Lower leg skin (tissue), 4 donors: ENCODE data around the gene VTI1A. TPM values are rescaled to one million over a fixed set of nuclear protein-coding genes. Genes with fewer than 3 reads are reported as not detected.

Experiments used
- DNase-seq, 2 donors: peaks; one replicate each; pipeline ENCODE4 v3.0.0-alpha.2; 2019; ENCODE audit warnings: low spot score in 2 of 2
- H3K4me3 ChIP-seq: fragments of 200-600 bp; sonication (generic); 2 replicates; pipeline ENCODE4 v1.5.1; 2017; ENCODE audit warnings: mild to moderate bottlenecking, low read depth; ENCODE audit not compliant: poor library complexity, severe bottlenecking
- CTCF ChIP-seq, 3 donors: fragments of 450-650 bp; IDR thresholded peaks; one replicate each; pipeline ENCODE4 v1.5.1; 2016; ENCODE audit warnings: antibody characterized with exemption in 3 of 3, mild to moderate bottlenecking in 3 of 3, moderate library complexity in 2 of 3
- POLR2A ChIP-seq, 2 donors: fragments of 450-650 bp; IDR thresholded peaks; one replicate each; pipeline ENCODE4 v1.6.1; 2016 to 2017; ENCODE audit warnings: antibody characterized with exemption in 2 of 2, mild to moderate bottlenecking in 1 of 2, moderate library complexity in 1 of 2
- WGBS, 2 donors: methylation state at CpG; one replicate each; pipeline ENCODE4 v1.1.5; 2018; 5-methylcytosine and 5-hydroxymethylcytosine counted together
- intact Hi-C: fragments of 100-400 bp; cut with DNase I; formaldehyde crosslinking; loops from one replicate; pipeline ENCODE4 v1.15.0; 2023; ENCODE audit warnings: low total_unique reads
- total RNA-seq, 4 donors: library from RNA; depleted of rRNA; stranded (reverse); fragments of >200 nt; gene quantifications; one replicate each; pipeline ENCODE4 v1.1.0, GENCODE V29; 2016

Gene VTI1A
- total RNA-seq, 4 donors from 2014 or later, result 30.8 to 85.7 (median 35.6) TPM

GRCh38 chr10:112502536-112502935 is 55.5 kb downstream of the VTI1A start:
- no peak for TF ChIP-seq CTCF (IDR thresholded peaks at IDR 0.05)
- WGBS, 2 donors, result 83 to 85% methylated on average over 2 of the region's 2 CpGs
- intact Hi-C loops, result no loop called here
- DNase-seq, result no peak
- no peak overlapping the region for H3K4me3 ChIP-seq

GRCh38 chr10:112503643-112504042 is 56.6 kb downstream of the VTI1A start:
- DNase-seq, result no peak
- no peak overlapping the region for H3K4me3 ChIP-seq
- TF ChIP-seq CTCF (IDR thresholded peaks at IDR 0.05), result no peak
- no peak for TF ChIP-seq POLR2A (IDR thresholded peaks at IDR 0.05)
- WGBS, 2 donors, result 94 to 98% methylated on average over 2 of the region's 2 CpGs
- intact Hi-C loops, result no loop called here

GRCh38 chr10:112507046-112507445 is 60.0 kb downstream of the VTI1A start:
- TF ChIP-seq POLR2A (IDR thresholded peaks at IDR 0.05) (no peak), CTCF (IDR thresholded peaks at IDR 0.05) (no peak)
- H3K4me3 ChIP-seq, result no peak overlapping the region
- WGBS, 2 donors, result 57 to 60% methylated on average over 4 of the region's 4 CpGs
- DNase-seq, result no peak
- intact Hi-C loops, result no loop called here

GRCh38 chr10:112507988-112508387 is 61.0 kb downstream of the VTI1A start:
- no peak for DNase-seq
- TF ChIP-seq POLR2A (IDR thresholded peaks at IDR 0.05) (no peak), CTCF (IDR thresholded peaks at IDR 0.05) (no peak)
- no peak overlapping the region for H3K4me3 ChIP-seq
- intact Hi-C loops, result no loop called here
- WGBS, 2 donors, result 36 to 53% methylated on average over 4 of the region's 4 CpGs

- H3K4me3 ChIP-seq, result no peak overlapping the region
- DNase-seq, result no peak
- WGBS, 2 donors, result 76 to 79% methylated on average over 4 of the region's 4 CpGs
- TF ChIP-seq POLR2A (IDR thresholded peaks at IDR 0.05), result no peak
- no peak for TF ChIP-seq CTCF (IDR thresholded peaks at IDR 0.05)
- intact Hi-C loops, result no loop called here
These were observed 62.7 kb downstream of the VTI1A start for GRCh38 chr10:112509558-112510291.

- TF ChIP-seq CTCF (IDR thresholded peaks at IDR 0.05), result no peak
- no peak for TF ChIP-seq POLR2A (IDR thresholded peaks at IDR 0.05)
- DNase-seq, result no peak
- H3K4me3 ChIP-seq, result no peak overlapping the region
- 82 to 89% methylated on average over 4 of the region's 4 CpGs for WGBS, 2 donors
- intact Hi-C loops, result no loop called here
These were observed 63.4 kb downstream of the VTI1A start for GRCh38 chr10:112510384-112510783.
